Measurements from ENCODE around the gene RABL2A.
"Not testable (repeated sequence)": the region's sequence is repeated elsewhere in the genome, so short reads cannot be mapped to it uniquely, and the experiment has no call there.

GRCh38 chr2:113602040-113602769, 24.9 kb upstream of the RABL2A start:
- not testable (repeated sequence) for TF ChIP-seq CTCF (optimal IDR thresholded peaks at IDR 0.05 in 1 of 3, IDR thresholded peaks at IDR 0.05 in 1 of 3, conservative IDR thresholded peaks at IDR 0.05 in 1 of 3; ENCODE audit: extremely low read depth in 1 of 3, insufficient read depth in 2 of 3, low read length in 3 of 3); EZH2 (IDR thresholded peaks at IDR 0.05; ENCODE audit: low read length)
